CD4-positive, alpha-beta T cell treated with Interleukin-2 at 100 ng/mL for 4 hours (primary cell): ENCODE measurements around the gene FAM174A.
"Not testable (repeated sequence)": the region's sequence is repeated elsewhere in the genome, so short reads cannot be mapped to it uniquely, and the experiment has no call there.

Experiments used
- DNase-seq: peaks from one replicate; pipeline ENCODE4 v3.0.0-alpha.2; 2020; ENCODE audit warnings: low spot score

The FAM174A gene

GRCh38 chr5:100576217-100576751, 41.1 kb downstream of the FAM174A start:
- no peak for DNase-seq

- no peak for DNase-seq
Measured at GRCh38 chr5:100577506-100577905, 42.3 kb downstream of the FAM174A start.

GRCh38 chr5:100584069-100584468, 48.9 kb downstream of the FAM174A start:
- no peak for DNase-seq

DNA sequence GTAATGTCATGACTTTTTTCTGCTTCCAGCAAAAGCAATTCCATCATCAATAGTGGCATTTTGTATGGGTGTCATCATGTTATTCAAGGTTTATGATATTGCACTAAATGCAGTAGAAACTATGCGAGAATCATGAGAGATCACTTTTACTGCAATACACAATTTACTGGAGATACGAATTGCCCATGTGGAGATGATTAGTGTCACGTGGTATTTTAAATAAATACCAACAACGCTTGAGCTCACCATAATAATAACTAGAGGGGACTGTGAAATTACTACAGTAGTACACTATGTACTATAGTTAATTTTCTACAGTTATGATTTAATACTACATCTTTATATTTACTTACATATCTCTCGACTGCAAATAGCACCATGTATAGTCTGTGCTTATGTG, 49.7 kb downstream of the FAM174A start:
- no peak for DNase-seq

- no peak for DNase-seq
Measured at GRCh38 chr5:100590867-100591266, 55.7 kb downstream of the FAM174A start.

GRCh38 chr5:100595152-100595811, 60.1 kb downstream of the FAM174A start:
- DNase-seq: no peak

GRCh38 chr5:100595812-100596173, 60.6 kb downstream of the FAM174A start:
- no peak for DNase-seq

GRCh38 chr5:100598446-100598845, 63.3 kb downstream of the FAM174A start:
- DNase-seq: no peak

DNA sequence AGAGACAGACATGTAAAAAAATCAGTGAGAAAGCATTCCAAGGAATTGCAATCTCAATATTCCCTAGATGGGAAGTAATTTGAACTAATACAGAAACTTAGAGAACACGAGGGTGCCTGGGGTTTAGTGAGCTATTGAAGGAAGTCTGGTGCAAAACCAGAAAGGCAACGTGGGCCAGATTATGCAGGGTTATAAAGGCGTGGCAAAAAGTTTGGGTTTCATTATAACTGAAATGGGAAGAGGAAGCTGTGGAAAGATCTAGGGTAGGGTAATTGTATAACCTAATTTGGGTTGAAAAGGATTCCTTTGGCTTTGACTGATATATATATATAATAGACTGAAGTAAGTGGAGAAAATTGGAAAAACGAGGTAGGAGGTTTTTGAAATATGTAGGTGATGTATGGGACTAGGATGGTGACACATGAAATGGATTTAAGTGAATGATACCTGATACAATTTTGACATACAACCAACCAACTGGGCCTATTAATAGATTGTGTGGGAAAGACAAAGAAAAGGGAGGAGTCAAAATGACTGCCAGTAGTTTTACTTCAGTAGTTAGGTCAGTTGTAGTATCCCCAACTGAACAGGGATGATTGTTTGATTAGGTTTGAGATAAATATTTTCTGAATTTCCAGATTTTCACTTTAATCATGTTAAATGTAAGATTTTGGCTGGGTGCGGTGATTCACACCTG, 65.3 kb downstream of the FAM174A start:
- no peak for DNase-seq

- no peak for DNase-seq
Measured at GRCh38 chr5:100603141-100603540, 68.0 kb downstream of the FAM174A start.

- DNase-seq: not testable (repeated sequence)
Measured at GRCh38 chr5:100604021-100604420, 68.8 kb downstream of the FAM174A start.

GRCh38 chr5:100609594-100609993, 74.4 kb downstream of the FAM174A start:
- DNase-seq: no peak

DNA sequence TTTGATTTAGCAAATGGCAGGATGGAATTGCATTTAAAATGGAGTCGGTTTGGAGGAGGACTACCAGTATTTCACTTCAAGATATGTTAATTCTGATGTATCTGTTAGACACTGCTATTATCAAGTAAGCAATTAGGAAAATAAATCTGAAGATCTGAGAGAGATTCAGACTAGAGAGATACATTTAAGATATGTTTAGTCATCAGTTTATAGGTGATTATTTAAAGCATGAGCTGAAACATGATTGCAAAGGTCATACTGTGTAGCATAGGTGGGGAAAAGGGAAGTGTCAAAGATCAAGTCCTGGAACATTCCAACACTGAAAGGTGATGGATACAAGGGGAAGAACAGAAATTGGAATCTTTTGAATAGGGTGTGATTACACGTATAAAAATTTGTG, 79.1 kb downstream of the FAM174A start:
- DNase-seq: no peak

DNA sequence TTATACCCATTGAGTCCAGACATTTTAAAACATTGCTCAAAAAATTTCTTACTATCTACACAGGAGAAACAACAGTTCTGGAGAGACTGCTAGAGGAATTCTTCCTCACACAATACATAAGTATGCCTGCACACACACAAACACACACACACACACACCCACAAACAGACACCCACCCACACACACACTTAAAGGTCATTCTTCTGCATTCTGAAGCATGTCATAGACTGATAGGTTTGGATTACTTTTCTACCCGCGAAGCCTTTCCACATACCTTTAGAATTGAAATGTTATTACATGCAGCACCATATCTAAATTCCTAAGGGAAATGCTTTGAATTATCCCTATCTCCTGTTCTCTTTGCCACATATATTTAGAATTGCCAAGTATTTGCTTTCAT, 80.2 kb downstream of the FAM174A start:
- DNase-seq: no peak

DNA sequence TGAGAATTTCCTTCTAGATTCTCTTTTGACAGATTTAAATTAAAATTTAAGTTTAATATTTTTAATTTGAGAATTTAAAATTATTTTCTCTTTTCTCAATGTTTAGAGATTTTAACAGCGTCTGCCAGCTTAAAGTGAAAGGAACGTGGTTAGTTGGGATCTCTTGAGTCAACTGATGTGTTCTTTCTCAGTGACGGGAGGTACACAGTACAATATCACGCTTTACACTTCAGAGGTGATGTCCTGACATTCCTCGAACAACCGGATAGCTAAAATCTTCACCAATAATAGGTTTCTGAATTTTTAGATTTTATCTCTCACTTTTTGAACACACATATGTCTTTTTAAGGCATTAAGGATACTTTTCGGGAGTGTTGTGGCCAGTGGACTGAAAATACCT, 81.1 kb downstream of the FAM174A start:
- DNase-seq: no peak

DNA sequence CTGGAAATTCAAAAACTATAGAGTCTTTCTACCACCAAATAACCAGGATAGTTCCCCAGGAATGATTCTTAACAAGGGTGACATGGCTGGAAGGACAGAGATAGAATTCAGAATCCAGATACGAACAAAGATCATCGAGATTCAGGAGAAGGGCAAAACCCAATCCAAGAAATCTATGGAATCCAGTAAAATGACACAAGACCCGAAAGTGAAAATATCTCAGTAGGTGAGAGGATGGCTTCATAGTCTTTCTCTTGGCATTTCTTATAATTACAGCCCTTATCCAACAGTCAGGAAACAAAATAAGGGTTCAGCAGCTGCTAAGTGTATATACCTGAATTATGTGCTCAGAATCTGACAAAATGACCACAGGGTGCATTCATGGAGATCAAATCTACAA, 81.8 kb downstream of the FAM174A start:
- DNase-seq: no peak

- DNase-seq: peak; percentile 48
Measured at GRCh38 chr5:100623719-100624118, 88.5 kb downstream of the FAM174A start.

GRCh38 chr5:100634937-100635534, 99.9 kb downstream of the FAM174A start:
- no peak for DNase-seq
